ENCODE data around the gene TMEM69. TPM values are rescaled to one million over a fixed set of nuclear protein-coding genes. Genes with fewer than 3 reads are reported as not detected.

The TMEM69 gene
- total and polyA plus RNA-seq, 2 of the 4 experiments (the other 2 are of a cell fraction) = 19.9 to 33.6 TPM

DNA sequence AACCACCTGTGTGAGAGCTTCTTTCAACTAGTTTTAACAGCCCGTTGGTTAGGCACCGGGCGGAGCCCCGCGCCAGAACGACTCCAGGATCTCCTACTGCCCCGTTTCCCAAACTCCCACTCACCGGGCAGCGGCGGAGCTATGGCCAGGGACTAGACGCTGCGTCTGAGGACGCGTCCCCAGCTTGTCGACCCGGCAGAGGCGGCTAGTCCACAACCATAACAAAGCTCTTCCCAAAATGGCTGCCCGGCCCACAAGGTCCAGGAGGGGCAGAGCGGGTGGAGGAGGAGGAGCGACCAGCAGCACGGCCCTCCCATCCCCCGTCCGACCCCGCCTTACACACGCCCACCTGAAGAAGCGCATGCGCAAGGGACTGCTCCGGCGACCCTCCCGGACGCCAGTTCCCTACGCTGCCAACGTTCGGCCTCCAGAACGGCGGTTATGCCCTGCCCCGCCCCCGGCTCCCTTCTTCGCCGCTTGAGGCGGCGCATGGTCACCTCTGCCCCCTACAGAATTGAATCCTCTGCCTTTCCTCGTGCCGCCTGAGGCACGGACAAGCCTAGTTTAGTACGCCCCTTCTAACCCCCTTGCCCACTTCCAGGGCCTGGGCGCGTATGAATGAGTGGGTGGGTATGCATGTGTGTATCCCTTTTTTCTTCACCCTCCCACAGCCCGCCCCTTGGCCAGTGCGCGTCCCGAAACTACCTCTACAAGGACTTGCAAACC is 1.5 kb upstream of the TMEM69 start, which contains the start of gene GPBP1L1:
Gene GPBP1L1, minus strand, starts transcription at position 246 of the 726 bp plus-strand sequence. CDS start 27,446 bp downstream, outside the sequence.
- Histone ChIP-seq H3K4me1 (ENCODE audit: control insufficient read depth, insufficient read depth, low read length) (no peaks in the 10 kb centered on the region), H2BK120ac (ENCODE audit: low read depth, low read length) (peak within 1 kb of the TSS; percentile 61), H3K14ac (replicated peaks; ENCODE audit: low read depth, low read length) (peak within 1 kb of the TSS; percentile 96), H4K5ac (ENCODE audit: low read depth, low read length) (peak within 1 kb of the TSS; percentile 89), H3K4ac (ENCODE audit: low read depth, low read length) (peak within 1 kb of the TSS; percentile 98), H3K23ac (ENCODE audit: low read depth, low read length) (peak within 1 kb of the TSS; percentile 94), H2AK5ac (ENCODE audit: low read depth, low read length) (peak within 1 kb of the TSS; percentile 87), H3K27ac (ENCODE audit: insufficient read depth, low read length) (peak within 1 kb of the TSS; percentile 86), H2AK9ac (replicated peaks; ENCODE audit: low read depth, low read length, poor library complexity) (peak within 1 kb of the TSS; percentile 100), H4K20me1 (ENCODE audit: insufficient read depth, low read length) (peaks cover 23% of the 10 kb centered on the region; the same call in 1 of the 2 replicates), H4K91ac (ENCODE audit: insufficient read depth, low read depth, low read length) (peak within 1 kb of the TSS; percentile 91), H2BK20ac (ENCODE audit: low read depth, low read length) (0 out of 2 replicates have a peak within 1 kb of the TSS, but pooled peaks have one; percentile 16), H2BK5ac (ENCODE audit: low read depth, low read length, poor library complexity, severe bottlenecking) (peak within 1 kb of the TSS; percentile 84), H3K56ac (ENCODE audit: extremely low read depth, insufficient read depth, low read length) (peak within 1 kb of the TSS; percentile 93), H3K4me3 (ENCODE audit: insufficient read depth, low read depth, low read length) (peak within 1 kb of the TSS; percentile 94), H3K9ac (ENCODE audit: low read depth, low read length) (peak within 1 kb of the TSS; percentile 85), H3K9me3 (ENCODE audit: control insufficient read depth, insufficient read depth, low read length) (no peaks in the 10 kb centered on the region), H3K36me3 (ENCODE audit: control insufficient read depth, insufficient read depth, low read length) (no peaks in the 10 kb centered on the region; the same call in 1 of the 2 replicates), H3K79me1 (ENCODE audit: low read depth in 1 of 2, low read length in 2 of 2) (peaks cover 0 to 48% of the 10 kb centered on the region in 2 experiments; a peak in 3 of 4 replicates), H3K9me1 (ENCODE audit: insufficient read depth, low read length) (peaks cover 5% of the 10 kb centered on the region; the same call in 1 of the 2 replicates), H2AFZ (replicated peaks; ENCODE audit: low read length, poor library complexity) (peak within 1 kb of the TSS; percentile 98), H3K27me3 (ENCODE audit: control insufficient read depth, insufficient read depth, low read length) (no peaks in the 10 kb centered on the region), H2BK15ac (ENCODE audit: low read depth, low read length) (no peak within 1 kb of the TSS; the same call in 2 of the 3 replicates), H4K8ac (ENCODE audit: low read depth in 2 of 2, low read length in 2 of 2) (peak within 1 kb of the TSS; percentile 93 to 98), H3K4me2 (ENCODE audit: low read depth, low read length) (peak within 1 kb of the TSS; percentile 92), H3K18ac (ENCODE audit: low read depth, low read length) (peak within 1 kb of the TSS; percentile 50)
- in situ Hi-C loops (cut with MboI; ENCODE audit: low sequenced_read_pairs) = no loop called here
- intact Hi-C loops (cut with micrococcal nuclease) = loop anchor here (2.0 to 10.0 kb wide), 4 partner anchors 99 to 174 kb away; partner anchors contain the start of gene MAST2
- dilution Hi-C loops (cut with HindIII; ENCODE audit: low sequenced_read_pairs, unreplicated experiment) = no loop called here
- DNase-seq (peak; percentile 97), ATAC-seq (ENCODE audit: low read depth) (peak; percentile 88)
- no TSS peak for BruUV-seq (replicated peaks)
- 1% methylated on average over 26 of the region's 52 CpGs; no CpG with 5 or more reads in 1 of the 2 experiments for WGBS, 2 experiments (ENCODE audit: extremely low coverage in 2 of 2, insufficient read length in 1 of 2)
- ChIA-PET POLR2A (ENCODE audit: unreplicated experiment) (interaction anchor here (1.1 to 1.3 kb wide), 2 partner anchors 15 to 17 kb away, joined by 3 to 7 read pairs; no protein-coding TSS in a partner anchor), CTCF (interaction anchor here (0.7 kb wide), 1 partner anchor 9 kb away, joined by 3 read pairs; no protein-coding TSS in a partner anchor)
- TF ChIP-seq MAFK (IDR thresholded peaks at IDR 0.05; ENCODE audit: low read depth, low read length) = no peak
- TF ChIP-seq, protein P1, sequence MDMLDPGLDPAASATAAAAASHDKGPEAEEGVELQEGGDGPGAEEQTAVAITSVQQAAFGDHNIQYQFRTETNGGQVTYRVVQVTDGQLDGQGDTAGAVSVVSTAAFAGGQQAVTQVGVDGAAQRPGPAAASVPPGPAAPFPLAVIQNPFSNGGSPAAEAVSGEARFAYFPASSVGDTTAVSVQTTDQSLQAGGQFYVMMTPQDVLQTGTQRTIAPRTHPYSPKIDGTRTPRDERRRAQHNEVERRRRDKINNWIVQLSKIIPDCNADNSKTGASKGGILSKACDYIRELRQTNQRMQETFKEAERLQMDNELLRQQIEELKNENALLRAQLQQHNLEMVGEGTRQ (IDR thresholded peaks at IDR 0.05; ENCODE audit: low read depth, low read length) = 0 out of 2 replicates have a peak, but pooled peaks have one; percentile 3
- TF ChIP-seq MAZ (IDR thresholded peaks at IDR 0.05; ENCODE audit: borderline replicate concordance, low read depth, low read length) = peak; percentile 94; the same call in 1 of the 2 replicates
- TF ChIP-seq POLR2A (IDR thresholded peaks at IDR 0.05; ENCODE audit: low read depth, low read length) = peak; percentile 74; the same call in 1 of the 2 replicates
